Left lung (tissue), 10 donors: Measurements from ENCODE around the gene PRKN. TPM values are rescaled to one million over a fixed set of nuclear protein-coding genes. Genes with fewer than 3 reads are reported as not detected.

ENCODE experiments used
- ATAC-seq: fragments of 200-7000 bp; cut with Tn5 transposase; one replicate; pipeline ENCODE4 v1.9.1; 2020; ENCODE audit warnings: moderate library complexity
- DNase-seq, 4 donors: peaks; one replicate each; pipeline ENCODE4 v3.0.0-alpha.2; 2013 to 2020
- H3K27ac ChIP-seq, 2 donors: fragments of 200-600 bp; sonication (generic) in 1 of 2; one replicate each; pipeline versions ENCODE4 v1.5.0 to v1.8.0; 2020 to 2021
- H3K27me3 ChIP-seq, 2 donors: fragments of 200-600 bp; sonication (generic) in 1 of 2; one replicate each; pipeline versions ENCODE4 v1.5.0 to v1.8.0; 2020 to 2021
- H3K36me3 ChIP-seq, 2 donors: fragments of 200-600 bp; sonication (generic) in 1 of 2; one replicate each; pipeline versions ENCODE4 v1.5.0 to v1.8.0; 2020 to 2021
- H3K4me1 ChIP-seq, 2 donors: fragments of 200-600 bp; one replicate each; pipeline ENCODE4 v1.8.0; 2021
- H3K4me3 ChIP-seq, 2 donors: fragments of 200-600 bp; sonication (generic) in 1 of 2; one replicate each; pipeline versions ENCODE4 v1.5.0 to v1.8.0; 2020 to 2021; ENCODE audit warnings: mild to moderate bottlenecking in 1 of 2
- H3K9me3 ChIP-seq, 2 donors: fragments of 200-600 bp; sonication (generic) in 1 of 2; one replicate each; pipeline versions ENCODE4 v1.5.0 to v1.8.0; 2020 to 2021
- CTCF ChIP-seq, 2 donors: fragments of 200-600 bp; sonication (generic) in 1 of 2; IDR thresholded peaks; one replicate each; pipeline versions ENCODE4 v1.5.0 to v1.8.0; 2021; ENCODE audit warnings: antibody characterized with exemption in 2 of 2
- intact Hi-C, 2 donors: fragments of 100-400 bp; cut with DNase I; formaldehyde crosslinking; loops; one replicate each; pipeline versions ENCODE4 v1.11.2 to v1.14.2; 2022
- polyA plus RNA-seq, 6 donors: library from polyadenylated mRNA; unstranded; fragments of 120-200 nt; gene quantifications; one replicate each; pipeline ENCODE4 v1.2.1, GENCODE V29; 2013; ENCODE audit not compliant: insufficient read length in 6 of 6
- total RNA-seq, 2 donors: library from RNA; stranded (reverse); fragmentation: NEBNext Ultra II Directional; extraction: Animal tissue kit (Norgen Biotek cat#: 25700); gene quantifications; one replicate each; pipeline ENCODE4 v1.2.1, GENCODE V29; 2021
- donor health status: DM: no; HTN: yes; CAD: no.
- donor health status: DM: no; HTN: no; CAD: no.

PRKN gene
- total and polyA plus RNA-seq, 8 donors = 1.9 to 4.3 (median 2.5) TPM

GRCh38 chr6:162636167-162636566 lies 91.4 kb downstream of the PRKN start:
- no peaks in the 10 kb centered on the region for H3K36me3 ChIP-seq
- H3K27ac ChIP-seq = no peak overlapping the region
- H3K9me3 ChIP-seq = peaks cover 0 to 1% of the 10 kb centered on the region in 2 donors
- no peaks in the 10 kb centered on the region for H3K27me3 ChIP-seq
- no peak for DNase-seq
- ATAC-seq = no peak
- intact Hi-C loops = no loop called here
- no peak overlapping the region for H3K4me3 ChIP-seq
- no peaks in the 10 kb centered on the region for H3K4me1 ChIP-seq
- no peak for TF ChIP-seq CTCF (IDR thresholded peaks at IDR 0.05)

GRCh38 chr6:162631546-162631945 lies 96.0 kb downstream of the PRKN start:
- no peak for ATAC-seq
- H3K27ac ChIP-seq = no peak overlapping the region
- H3K4me1 ChIP-seq = no peaks in the 10 kb centered on the region
- peaks cover 0 to 6% of the 10 kb centered on the region in 2 donors for H3K9me3 ChIP-seq
- H3K4me3 ChIP-seq = no peak overlapping the region
- H3K36me3 ChIP-seq = no peaks in the 10 kb centered on the region
- no peaks in the 10 kb centered on the region for H3K27me3 ChIP-seq
- no peak for TF ChIP-seq CTCF (IDR thresholded peaks at IDR 0.05)
- no peak for DNase-seq
- intact Hi-C loops = no loop called here

GRCh38 chr6:162630069-162630468 lies 97.5 kb downstream of the PRKN start:
- ATAC-seq = no peak
- no peak for DNase-seq
- Histone ChIP-seq H3K4me3 (no peak overlapping the region), H3K27me3 (no peaks in the 10 kb centered on the region), H3K36me3 (no peaks in the 10 kb centered on the region), H3K9me3 (peaks cover 0 to 6% of the 10 kb centered on the region in 2 donors), H3K4me1 (no peaks in the 10 kb centered on the region), H3K27ac (no peak overlapping the region)
- no peak for TF ChIP-seq CTCF (IDR thresholded peaks at IDR 0.05)
- intact Hi-C loops = no loop called here

- Histone ChIP-seq H3K36me3 (no peaks in the 10 kb centered on the region), H3K27ac (no peak overlapping the region), H3K9me3 (peaks cover 0 to 6% of the 10 kb centered on the region in 2 donors), H3K4me1 (no peaks in the 10 kb centered on the region), H3K4me3 (no peak overlapping the region), H3K27me3 (no peaks in the 10 kb centered on the region)
- DNase-seq = no peak
- ATAC-seq = no peak
- no peak for TF ChIP-seq CTCF (IDR thresholded peaks at IDR 0.05)
- intact Hi-C loops = no loop called here
These were observed 99.7 kb downstream of the PRKN start for GRCh38 chr6:162627825-162628224.

GRCh38 chr6:162627362-162627761 lies 100.2 kb downstream of the PRKN start:
- H3K27me3 ChIP-seq = no peaks in the 10 kb centered on the region
- no peak for ATAC-seq

More at GRCh38 chr6:162627362-162627761, 100.2 kb downstream of the PRKN start:
- no peak for TF ChIP-seq CTCF (IDR thresholded peaks at IDR 0.05)
- Histone ChIP-seq H3K4me1 (no peaks in the 10 kb centered on the region), H3K36me3 (no peaks in the 10 kb centered on the region), H3K4me3 (no peak overlapping the region), H3K9me3 (peaks cover 0 to 6% of the 10 kb centered on the region in 2 donors), H3K27ac (no peak overlapping the region)
- intact Hi-C loops = no loop called here
- DNase-seq = no peak
